Stimulated activated CD8-positive, alpha-beta memory T cell treated with anti-CD3 and anti-CD28 coated beads, Interleukin-7, amount 100 ng/mL, for 24 hours (primary cell): ENCODE measurements around the gene TRAF1.
"Not testable (repeated sequence)": the region's sequence is repeated elsewhere in the genome, so short reads cannot be mapped to it uniquely, and the experiment has no call there.

Source experiments
- DNase-seq: peaks from one replicate; pipeline ENCODE4 v3.0.0-alpha.2; 2020; ENCODE audit warnings: low read depth

TRAF1 gene

GRCh38 chr9:120926397-120926928 is at the start of gene TRAF1:
TSS of gene TRAF1 (minus strand) at chr9:120926796. CDS start at chr9:120926075, 721 bp downstream.
- no peak for DNase-seq

- no peak for DNase-seq
Observed at GRCh38 chr9:120974921-120975320, 48.3 kb upstream of the TRAF1 start.

- no peak for DNase-seq
Observed at GRCh38 chr9:120974181-120974580, 47.6 kb upstream of the TRAF1 start.

GRCh38 chr9:120971938-120972337 is 45.3 kb upstream of the TRAF1 start:
- DNase-seq = no peak

- not testable (repeated sequence) for DNase-seq
Observed at GRCh38 chr9:120971471-120971870, 44.9 kb upstream of the TRAF1 start.

- DNase-seq = no peak
Observed at GRCh38 chr9:120970244-120970643, 43.6 kb upstream of the TRAF1 start.

GRCh38 chr9:120966013-120966369 is 39.4 kb upstream of the TRAF1 start:
- no peak for DNase-seq

GRCh38 chr9:120965344-120966012 is 38.9 kb upstream of the TRAF1 start:
- DNase-seq = no peak

- DNase-seq = no peak
Observed at GRCh38 chr9:120961936-120962335, 35.3 kb upstream of the TRAF1 start.

GRCh38 chr9:120960001-120960400 is 33.4 kb upstream of the TRAF1 start:
- no peak for DNase-seq

GRCh38 chr9:120956862-120957261 is 30.3 kb upstream of the TRAF1 start:
- DNase-seq = no peak

GRCh38 chr9:120951960-120952618 is 25.5 kb upstream of the TRAF1 start:
- no peak for DNase-seq

GRCh38 chr9:120950421-120951388 is 24.1 kb upstream of the TRAF1 start:
- no peak for DNase-seq

GRCh38 chr9:120949290-120949689 is 22.7 kb upstream of the TRAF1 start:
- no peak for DNase-seq

GRCh38 chr9:120948824-120949223 is 22.2 kb upstream of the TRAF1 start:
- DNase-seq = no peak

GRCh38 chr9:120947222-120947621 is 20.6 kb upstream of the TRAF1 start:
- no peak for DNase-seq

GRCh38 chr9:120946259-120946658 is 19.7 kb upstream of the TRAF1 start:
- DNase-seq = no peak

- no peak for DNase-seq
Observed at GRCh38 chr9:120944948-120945347, 18.4 kb upstream of the TRAF1 start.

GRCh38 chr9:120944434-120944843 is 17.8 kb upstream of the TRAF1 start:
- no peak for DNase-seq

GRCh38 chr9:120942186-120943001 is 15.8 kb upstream of the TRAF1 start:
- DNase-seq = no peak

GRCh38 chr9:120941046-120941770 is 14.6 kb upstream of the TRAF1 start:
- DNase-seq = no peak
